Activated naive CD4-positive, alpha-beta T cell treated with anti-CD3 and anti-CD28 coated beads for 36 hours (primary cell): ENCODE results near the gene GPRIN2. TPM values are rescaled to one million over a fixed set of nuclear protein-coding genes. Genes with fewer than 3 reads are reported as not detected.

Experiments
- CTCF ChIA-PET: fragments of 350-600 bp; sonication (Branson Sonifier 250); formaldehyde crosslinking; loops from one replicate; lab custom pipeline; 2021; ENCODE audit warnings: antibody characterized with exemption; lab: Charles Lee
- DNase-seq: peaks from one replicate; pipeline ENCODE4 v3.0.0-alpha.2; 2020
- H3K27ac Mint-ChIP-seq: one replicate; pipeline ENCODE4 v1.8.0; 2021; ENCODE audit warnings: mild to moderate bottlenecking, mixed read lengths
- H3K27me3 Mint-ChIP-seq: one replicate; pipeline ENCODE4 v1.8.0; 2021; ENCODE audit warnings: low read depth, mixed read lengths
- H3K36me3 Mint-ChIP-seq: one replicate; pipeline ENCODE4 v1.8.0; 2021; ENCODE audit warnings: low read depth, mixed read lengths
- H3K4me1 Mint-ChIP-seq: one replicate; pipeline ENCODE4 v1.8.0; 2021; ENCODE audit warnings: low read depth, mixed read lengths
- H3K4me3 Mint-ChIP-seq: one replicate; pipeline ENCODE4 v1.8.0; 2021; ENCODE audit warnings: mild to moderate bottlenecking, moderate library complexity, mixed read lengths
- H3K9me3 Mint-ChIP-seq: one replicate; pipeline ENCODE4 v1.8.0; 2021; ENCODE audit warnings: mixed read lengths
- intact Hi-C: fragments of 100-400 bp; cut with micrococcal nuclease; formaldehyde crosslinking; loops from one replicate; pipeline ENCODE4 v1.15.1; 2023
- total RNA-seq, 2 experiments: library from RNA; stranded (reverse); gene quantifications; one replicate each; pipeline ENCODE4 v1.2.3, GENCODE V29; 2021

Gene GPRIN2
- total RNA-seq, 2 experiments from 2014 or later: not detected

DNA sequence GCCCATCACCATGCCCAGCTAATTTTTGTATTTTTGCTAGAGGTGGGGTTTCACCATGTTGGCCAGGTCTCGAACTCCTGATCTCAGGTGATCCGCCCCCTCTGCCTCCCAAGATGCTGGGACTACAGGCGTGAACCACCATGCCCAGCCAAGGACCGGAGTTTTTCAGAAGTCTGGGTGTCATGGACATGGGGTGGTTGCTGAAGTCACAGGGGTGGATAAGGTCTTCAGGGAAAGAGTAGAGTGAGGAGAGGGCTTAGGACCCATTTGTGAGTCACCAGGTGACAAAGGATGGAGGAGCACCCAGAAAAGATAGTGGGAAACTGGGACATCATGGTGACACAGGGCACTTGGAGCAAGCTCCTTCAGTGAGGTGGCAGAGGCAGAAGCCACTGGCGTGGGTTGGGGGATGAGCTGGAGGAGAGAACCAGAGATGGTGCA, 2.8 kb upstream of the GPRIN2 start:
- H3K27me3 Mint-ChIP-seq: peaks cover 6% of the 10 kb centered on the region
- no peaks in the 10 kb centered on the region for H3K36me3 Mint-ChIP-seq
- H3K4me1 Mint-ChIP-seq: peaks cover 10% of the 10 kb centered on the region
- DNase-seq: no peak
- no peak overlapping the region for H3K27ac Mint-ChIP-seq
- intact Hi-C loops: no loop called here
- no peaks in the 10 kb centered on the region for H3K9me3 Mint-ChIP-seq
- CTCF ChIA-PET: interaction anchor here (0.7 kb wide), 1 partner anchor 10 kb away, joined by 5 read pairs; no protein-coding TSS in a partner anchor
- H3K4me3 Mint-ChIP-seq: no peak overlapping the region

DNA sequence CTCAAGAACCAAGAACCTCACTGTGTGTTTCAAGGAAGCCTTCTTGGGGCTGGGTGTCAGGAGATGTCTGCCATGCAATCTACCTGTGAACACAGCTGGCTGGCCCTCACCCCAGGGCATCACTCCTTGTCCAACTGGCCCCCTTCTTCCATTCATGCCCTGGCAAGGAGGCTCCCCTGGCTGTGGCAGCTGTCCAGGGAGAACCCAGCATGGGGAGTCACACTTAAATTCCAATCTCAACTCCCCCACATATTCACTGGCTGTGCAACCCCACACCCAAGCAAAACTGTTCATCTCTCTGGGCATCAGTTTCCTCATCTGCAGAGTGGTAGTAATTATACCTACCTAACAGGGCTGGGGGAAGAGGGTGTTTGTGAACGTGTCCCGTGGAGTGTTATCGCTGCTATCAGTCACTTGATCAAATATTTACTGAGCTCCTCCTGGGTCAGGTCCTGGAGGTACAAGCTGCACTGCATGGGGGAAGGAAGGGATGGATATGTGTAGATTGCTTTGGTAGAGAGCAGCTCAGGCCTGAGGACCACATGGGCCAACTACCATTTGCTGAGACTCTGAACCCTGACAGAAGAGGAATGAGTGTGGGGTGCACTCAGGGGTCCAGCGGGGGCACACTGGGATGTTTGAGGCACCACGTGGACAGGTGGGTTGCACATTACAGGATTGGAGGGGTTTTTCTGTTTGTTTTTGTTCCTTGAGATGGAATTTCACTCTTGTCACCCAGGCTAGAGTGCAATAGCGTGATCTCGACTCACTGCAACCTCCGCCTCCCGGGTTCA, 2.1 kb upstream of the GPRIN2 start:
- H3K4me1 Mint-ChIP-seq: peaks cover 10% of the 10 kb centered on the region
- H3K27ac Mint-ChIP-seq: no peak overlapping the region
- no peaks in the 10 kb centered on the region for H3K9me3 Mint-ChIP-seq
- no peaks in the 10 kb centered on the region for H3K36me3 Mint-ChIP-seq
- no peak overlapping the region for H3K4me3 Mint-ChIP-seq
- peaks cover 6% of the 10 kb centered on the region for H3K27me3 Mint-ChIP-seq
- no peak for DNase-seq
- CTCF ChIA-PET: interaction anchor here (0.6 kb wide), 1 partner anchor 341 kb away, joined by 3 read pairs; no protein-coding TSS in a partner anchor
- intact Hi-C loops: no loop called here

DNA sequence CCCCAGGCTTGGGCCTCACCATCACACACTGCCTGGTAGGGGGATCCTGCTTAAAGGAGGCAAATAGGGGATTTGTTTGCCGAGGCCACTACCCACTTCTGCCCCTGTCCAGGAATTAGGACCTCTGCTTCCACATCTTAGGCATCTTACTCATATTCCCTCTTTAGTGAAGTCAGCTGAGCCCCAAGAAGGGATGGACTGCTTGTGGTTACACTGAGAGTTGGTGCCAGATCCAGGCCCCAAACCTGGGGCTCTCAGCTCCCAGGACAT, 1.6 kb upstream of the GPRIN2 start:
- CTCF ChIA-PET: interaction anchor here (0.6 kb wide), 1 partner anchor 341 kb away, joined by 3 read pairs; no protein-coding TSS in a partner anchor
- no peak overlapping the region for H3K4me3 Mint-ChIP-seq
- no peak for DNase-seq
- H3K27me3 Mint-ChIP-seq: peaks cover 6% of the 10 kb centered on the region
- intact Hi-C loops: no loop called here
- peaks cover 10% of the 10 kb centered on the region for H3K4me1 Mint-ChIP-seq
- H3K9me3 Mint-ChIP-seq: no peaks in the 10 kb centered on the region
- H3K36me3 Mint-ChIP-seq: no peaks in the 10 kb centered on the region
- no peak overlapping the region for H3K27ac Mint-ChIP-seq

DNA sequence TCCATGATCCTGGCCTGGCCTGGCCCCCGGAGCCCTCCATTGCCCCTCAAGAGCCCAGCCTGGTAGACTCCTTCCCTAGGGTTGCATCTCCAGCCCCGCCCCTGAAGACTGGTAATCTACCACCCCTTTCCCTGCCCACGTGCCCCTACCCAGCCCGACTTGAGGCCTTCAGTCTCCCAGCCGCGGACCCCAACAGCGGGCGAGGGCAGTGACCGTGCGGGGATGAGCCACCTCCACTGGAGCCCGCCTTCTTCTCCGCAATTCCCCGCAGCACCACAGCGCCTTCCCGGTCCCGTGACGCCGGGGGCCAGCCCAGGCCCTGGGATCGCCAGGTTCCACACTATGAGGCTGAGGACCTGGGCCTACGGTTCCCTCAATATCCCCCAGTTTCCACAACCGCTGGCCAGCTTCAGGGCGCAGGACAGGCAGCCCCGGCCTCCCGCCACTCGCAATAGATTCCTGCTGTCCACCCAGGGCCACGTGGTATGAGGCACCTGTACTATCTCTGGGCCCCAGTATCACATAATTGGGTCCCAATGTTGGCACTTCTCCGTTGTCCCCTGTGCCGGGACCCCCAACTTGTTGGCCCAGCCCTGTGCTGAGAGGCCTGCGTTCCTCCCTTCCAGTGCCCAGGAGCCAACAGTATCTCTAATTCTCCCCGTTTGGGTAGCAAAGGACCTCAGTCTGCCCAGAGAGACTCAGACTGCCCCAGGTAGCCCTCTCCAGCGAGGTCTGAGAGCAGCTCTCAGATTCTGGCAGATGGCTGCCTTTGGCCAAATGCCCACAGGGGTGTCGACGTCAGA, 1.1 kb upstream of the GPRIN2 start:
- no peaks in the 10 kb centered on the region for H3K9me3 Mint-ChIP-seq
- peaks cover 6% of the 10 kb centered on the region for H3K27me3 Mint-ChIP-seq
- intact Hi-C loops: no loop called here
- no peak for DNase-seq
- peaks cover 10% of the 10 kb centered on the region for H3K4me1 Mint-ChIP-seq
- CTCF ChIA-PET: no interaction called here
- H3K36me3 Mint-ChIP-seq: no peaks in the 10 kb centered on the region
- peak overlapping the region; percentile 60 for H3K4me3 Mint-ChIP-seq
- no peak overlapping the region for H3K27ac Mint-ChIP-seq

DNA sequence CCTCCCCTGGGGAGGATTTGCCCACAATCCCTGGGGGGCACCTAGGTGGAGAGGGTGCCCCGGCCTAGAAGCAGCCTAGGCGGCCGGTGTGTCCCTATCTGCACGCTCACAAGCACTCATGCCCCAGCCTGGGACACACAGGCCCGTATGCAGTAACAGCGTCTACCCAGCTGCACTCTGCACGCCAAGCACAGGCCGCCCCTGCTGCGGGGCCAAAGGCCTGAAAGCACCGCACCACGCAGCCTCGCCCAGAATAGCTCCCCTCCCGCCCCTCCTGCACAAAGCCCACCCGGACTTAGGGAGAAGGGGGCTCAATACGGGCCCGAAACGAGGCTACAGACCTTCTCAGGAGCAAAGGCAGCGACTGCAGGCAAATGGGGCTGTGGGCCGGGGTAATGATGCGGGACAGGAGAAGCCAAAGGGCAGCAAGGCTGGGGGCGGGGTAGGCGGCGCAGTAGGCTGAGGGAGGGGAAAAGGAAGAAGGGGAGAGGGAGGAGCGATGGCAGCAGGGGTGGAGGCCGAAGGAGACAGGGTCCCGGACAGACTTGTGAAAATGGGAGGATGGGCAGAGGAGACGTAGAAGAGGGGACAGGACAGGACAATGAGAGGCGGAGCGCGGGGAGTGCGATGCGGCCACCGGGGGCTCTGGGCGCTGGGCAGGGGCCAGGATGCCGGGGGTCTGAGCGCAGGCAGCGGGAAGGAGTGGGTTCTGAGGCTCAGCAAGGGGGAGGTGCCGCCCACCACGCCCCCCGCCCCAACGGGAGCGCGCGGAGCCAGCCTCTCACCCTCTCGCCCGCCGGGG, 544 bp downstream of the GPRIN2 start:
- H3K36me3 Mint-ChIP-seq: no peaks in the 10 kb centered on the region
- no peaks in the 10 kb centered on the region for H3K9me3 Mint-ChIP-seq
- H3K27me3 Mint-ChIP-seq: peaks cover 6% of the 10 kb centered on the region
- H3K4me1 Mint-ChIP-seq: peaks cover 10% of the 10 kb centered on the region
- H3K27ac Mint-ChIP-seq: no peak overlapping the region
- DNase-seq: no peak
- intact Hi-C loops: no loop called here
- H3K4me3 Mint-ChIP-seq: peak overlapping the region; percentile 9
- CTCF ChIA-PET: no interaction called here

DNA sequence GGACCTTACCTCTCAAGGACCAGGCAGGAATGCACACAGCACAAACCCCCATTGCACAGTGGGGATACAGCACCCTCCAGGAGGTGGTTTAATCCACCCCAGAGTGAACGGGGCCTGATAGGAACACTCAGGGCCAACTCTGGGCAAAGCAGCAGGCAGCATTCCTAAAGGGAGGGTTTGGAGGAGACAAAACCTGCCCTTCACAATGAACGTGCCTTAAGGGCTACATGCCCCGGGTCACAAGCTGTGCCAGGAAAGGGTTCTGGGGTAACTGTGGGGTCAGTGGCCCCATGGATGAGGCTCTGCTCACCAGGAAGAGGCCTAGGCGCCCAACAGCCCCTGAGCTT, 1.1 kb downstream of the GPRIN2 start:
- CTCF ChIA-PET: no interaction called here
- Mint-ChIP-seq H3K9me3 (no peaks in the 10 kb centered on the region), H3K4me1 (peaks cover 10% of the 10 kb centered on the region), H3K4me3 (no peak overlapping the region), H3K27me3 (peaks cover 6% of the 10 kb centered on the region), H3K36me3 (no peaks in the 10 kb centered on the region), H3K27ac (no peak overlapping the region)
- intact Hi-C loops: no loop called here
- DNase-seq: no peak

DNA sequence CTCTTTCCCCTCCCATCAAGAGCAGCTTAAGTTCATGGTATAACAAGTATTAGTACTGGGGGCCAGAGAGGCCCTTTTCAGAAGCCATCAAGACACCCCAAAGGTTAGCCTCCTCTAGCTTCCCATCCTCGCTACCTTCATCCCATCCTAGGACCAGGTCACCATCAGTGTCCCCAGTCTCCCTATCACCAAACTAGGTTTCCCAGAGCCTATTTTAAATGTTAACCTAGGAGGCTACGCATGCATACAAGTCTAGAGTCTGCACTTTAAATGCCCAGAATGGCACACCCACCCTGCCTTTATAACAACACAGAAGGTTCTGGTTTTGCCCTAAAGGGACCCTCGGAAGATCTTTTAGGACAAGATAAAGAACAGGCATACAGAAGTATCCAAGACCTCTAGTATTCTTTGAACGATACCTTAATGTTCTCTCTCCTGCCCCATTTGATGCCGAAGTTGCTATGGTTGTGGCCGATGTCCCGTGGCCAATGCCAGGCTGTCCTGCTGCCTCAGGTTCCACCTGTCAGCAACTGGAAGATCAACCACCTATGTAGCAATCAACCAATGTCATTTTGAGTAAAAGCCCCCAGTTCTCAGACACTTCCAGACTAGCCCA, 2.2 kb downstream of the GPRIN2 start:
- H3K27me3 Mint-ChIP-seq: peaks cover 6% of the 10 kb centered on the region
- CTCF ChIA-PET: interaction anchor here (1.4 kb wide), 1 partner anchor 9 kb away, joined by 3 read pairs; no protein-coding TSS in a partner anchor
- H3K4me3 Mint-ChIP-seq: no peak overlapping the region
- H3K27ac Mint-ChIP-seq: no peak overlapping the region
- H3K4me1 Mint-ChIP-seq: peaks cover 10% of the 10 kb centered on the region
- DNase-seq: no peak
- H3K9me3 Mint-ChIP-seq: no peaks in the 10 kb centered on the region
- H3K36me3 Mint-ChIP-seq: no peaks in the 10 kb centered on the region
- intact Hi-C loops: no loop called here

DNA sequence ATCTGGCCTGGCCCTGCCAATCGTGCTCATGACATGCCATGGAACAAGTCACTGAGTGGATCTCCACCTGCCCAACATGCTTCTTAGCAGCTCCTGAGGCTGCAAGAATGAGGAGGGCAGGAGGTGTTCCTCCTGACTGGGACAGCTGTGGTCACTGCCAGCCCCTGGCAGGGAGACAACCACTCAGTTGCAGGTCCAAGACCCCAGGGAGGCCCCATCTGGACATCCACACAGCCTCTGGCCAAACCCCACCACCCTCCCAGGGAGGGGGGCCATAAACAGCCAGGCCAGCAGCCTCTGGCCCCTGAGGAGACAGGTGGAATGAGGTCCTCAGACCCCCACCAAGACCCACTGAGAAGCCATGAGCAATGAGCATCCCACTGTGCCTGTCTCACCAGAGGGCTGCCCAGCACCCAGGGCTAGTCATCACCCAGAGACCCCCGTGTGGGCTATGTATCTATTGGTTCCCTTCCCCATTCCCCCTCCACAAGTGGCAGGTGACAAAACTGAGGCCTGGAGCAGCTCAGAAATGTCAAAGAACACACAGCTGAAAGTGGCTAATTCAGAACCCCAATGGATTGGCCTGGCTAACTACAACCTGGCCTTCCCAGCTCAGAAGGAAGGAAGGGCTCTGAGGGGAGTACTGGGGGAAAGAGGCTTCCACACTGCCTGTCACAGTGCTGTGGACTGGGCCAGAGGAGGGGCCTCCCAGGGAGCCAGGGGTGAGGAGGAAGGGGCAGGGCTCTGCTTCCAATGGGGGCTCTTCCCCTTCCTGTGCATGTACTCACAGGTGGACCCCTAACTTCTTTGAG, 3.0 kb downstream of the GPRIN2 start:
- Mint-ChIP-seq H3K4me1 (peaks cover 10% of the 10 kb centered on the region), H3K27me3 (peaks cover 6% of the 10 kb centered on the region), H3K9me3 (no peaks in the 10 kb centered on the region), H3K27ac (no peak overlapping the region), H3K36me3 (no peaks in the 10 kb centered on the region), H3K4me3 (no peak overlapping the region)
- CTCF ChIA-PET: interaction anchor here (1.0 to 1.4 kb wide), 2 partner anchors 8 to 13 kb away, joined by 3 to 4 read pairs; no protein-coding TSS in a partner anchor
- intact Hi-C loops: no loop called here
- no peak for DNase-seq

DNA sequence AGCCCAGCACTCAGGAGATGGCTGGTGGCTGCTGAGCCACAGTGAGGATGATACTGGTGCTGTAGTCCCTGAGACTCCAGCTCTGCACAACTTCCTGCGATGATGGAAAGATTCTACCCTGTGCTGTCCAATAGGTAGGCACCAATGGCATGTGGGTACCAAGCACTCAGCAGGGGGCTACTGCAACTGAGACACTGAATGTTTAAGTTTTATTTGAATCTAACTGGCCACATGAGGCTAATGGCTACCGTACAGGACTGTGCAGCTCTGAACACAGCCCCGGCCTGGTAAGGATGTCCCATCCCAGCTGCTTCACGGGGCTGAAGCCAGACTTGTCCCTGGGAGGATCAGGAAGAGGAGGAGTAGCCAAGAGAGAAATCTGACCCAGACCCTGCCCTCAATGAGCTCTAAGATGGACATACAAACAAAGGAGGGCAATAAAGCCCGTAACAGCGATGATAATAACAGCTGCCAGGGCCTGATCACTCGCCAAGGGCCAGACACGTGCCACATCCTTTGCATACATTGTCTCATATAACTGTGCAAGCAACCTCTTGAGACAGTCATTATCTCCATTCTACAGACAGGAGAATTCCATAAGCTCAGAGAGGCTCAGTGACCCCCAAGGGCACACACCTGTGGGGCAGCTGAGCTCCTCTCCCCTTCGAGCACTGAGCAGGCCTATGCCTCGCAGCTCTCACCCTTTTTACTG, 3.8 kb downstream of the GPRIN2 start:
- Mint-ChIP-seq H3K4me1 (peaks cover 8% of the 10 kb centered on the region), H3K9me3 (no peaks in the 10 kb centered on the region), H3K27ac (no peak overlapping the region), H3K27me3 (peaks cover 6% of the 10 kb centered on the region), H3K36me3 (no peaks in the 10 kb centered on the region), H3K4me3 (no peak overlapping the region)
- DNase-seq: no peak
- intact Hi-C loops: no loop called here
- CTCF ChIA-PET: interaction anchor here (1.0 kb wide), 1 partner anchor 12 kb away, joined by 4 read pairs; no protein-coding TSS in a partner anchor

DNA sequence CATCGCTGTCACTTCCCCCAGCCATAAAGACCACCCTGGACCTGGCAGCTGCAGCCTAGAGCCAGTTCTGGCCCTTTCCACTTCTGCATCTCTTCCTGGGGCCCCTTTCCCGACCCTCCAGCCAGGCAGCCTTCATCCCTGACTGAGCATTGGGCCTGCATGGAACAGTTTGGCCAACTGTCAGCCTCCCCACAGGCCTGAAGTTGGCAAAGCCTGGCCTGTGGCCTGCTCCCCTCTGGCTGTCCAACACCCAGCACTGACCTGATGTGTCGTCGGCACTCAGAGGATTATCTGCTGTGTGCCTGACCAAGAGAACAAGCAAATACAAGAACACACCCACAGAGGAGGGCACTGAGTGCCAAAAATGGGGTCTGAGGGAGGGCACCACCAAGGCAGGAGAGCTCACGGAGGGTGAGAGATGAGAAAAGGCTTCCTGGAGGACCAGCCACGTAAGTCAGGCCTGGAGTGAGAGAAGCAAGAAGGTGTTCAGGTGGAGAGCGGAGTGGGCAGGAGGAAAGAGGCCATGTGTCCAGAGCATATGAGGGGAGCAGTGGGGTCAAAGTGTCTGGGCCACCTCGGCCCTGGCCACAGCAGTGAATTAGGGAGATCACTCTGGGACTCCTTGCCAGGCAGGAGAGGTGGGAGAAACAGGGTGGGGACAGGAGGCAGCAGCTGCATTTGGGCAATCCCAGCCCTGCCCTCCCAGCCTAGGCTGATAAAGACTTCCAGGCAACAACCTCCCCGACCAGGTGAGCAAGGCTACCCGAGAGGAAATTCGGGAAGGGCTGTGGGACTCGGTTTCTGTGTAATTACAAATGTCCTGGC, 4.5 kb downstream of the GPRIN2 start:
- Mint-ChIP-seq H3K36me3 (no peaks in the 10 kb centered on the region), H3K4me1 (peaks cover 2% of the 10 kb centered on the region), H3K9me3 (no peaks in the 10 kb centered on the region), H3K4me3 (no peak overlapping the region), H3K27me3 (peaks cover 6% of the 10 kb centered on the region), H3K27ac (no peak overlapping the region)
- intact Hi-C loops: no loop called here
- CTCF ChIA-PET: interaction anchor here (0.6 to 1.0 kb wide), 2 partner anchors 8 to 11 kb away, joined by 4 read pairs; no protein-coding TSS in a partner anchor
- DNase-seq: no peak
